CD4-positive, alpha-beta T cell treated with Interleukin-4 for 1 hour (primary cell): ENCODE data around the gene DPYD.
"Not testable (repeated sequence)": the region's sequence is repeated elsewhere in the genome, so short reads cannot be mapped to it uniquely, and the experiment has no call there.

Source experiments
- DNase-seq, 2 donors: peaks; one replicate each; pipeline ENCODE4 v3.0.0-alpha.2; 2020 to 2022

Gene DPYD

GRCh38 chr1:97262842-97263241, 658.0 kb downstream of the DPYD start:
- DNase-seq = no peak

- no peak for DNase-seq
These were observed 662.2 kb downstream of the DPYD start for GRCh38 chr1:97258597-97258996.

GRCh38 chr1:97254731-97255463, 665.9 kb downstream of the DPYD start:
- DNase-seq = no peak

GRCh38 chr1:97252925-97253324, 667.9 kb downstream of the DPYD start:
- no peak for DNase-seq

- DNase-seq = no peak
These were observed 668.8 kb downstream of the DPYD start for GRCh38 chr1:97252076-97252475.

GRCh38 chr1:97247196-97247595, 673.6 kb downstream of the DPYD start:
- DNase-seq = no peak

GRCh38 chr1:97245682-97246081, 675.2 kb downstream of the DPYD start:
- DNase-seq = no peak

GRCh38 chr1:97245026-97245425, 675.8 kb downstream of the DPYD start:
- DNase-seq = no peak

- DNase-seq = no peak
These were observed 676.8 kb downstream of the DPYD start for GRCh38 chr1:97243973-97244560.

GRCh38 chr1:97238816-97239215, 682.0 kb downstream of the DPYD start:
- no peak for DNase-seq

GRCh38 chr1:97231354-97231753, 689.5 kb downstream of the DPYD start:
- not testable (repeated sequence) for DNase-seq

GRCh38 chr1:97212671-97213070, 708.2 kb downstream of the DPYD start:
- no peak for DNase-seq

- DNase-seq = no peak
These were observed 710.5 kb downstream of the DPYD start for GRCh38 chr1:97210307-97210706.

- no peak for DNase-seq
These were observed 711.4 kb downstream of the DPYD start for GRCh38 chr1:97209381-97209957.

GRCh38 chr1:97207868-97208267, 713.0 kb downstream of the DPYD start:
- DNase-seq = no peak

GRCh38 chr1:97204468-97204867, 716.4 kb downstream of the DPYD start:
- DNase-seq = no peak

GRCh38 chr1:97202481-97203380, 718.1 kb downstream of the DPYD start:
- DNase-seq = no peak

- no peak for DNase-seq
These were observed 719.2 kb downstream of the DPYD start for GRCh38 chr1:97201641-97202040.

GRCh38 chr1:97200595-97200994, 720.2 kb downstream of the DPYD start:
- no peak for DNase-seq

GRCh38 chr1:97196825-97197516, 723.9 kb downstream of the DPYD start:
- no peak for DNase-seq

GRCh38 chr1:97192872-97193572, 727.8 kb downstream of the DPYD start:
- no peak for DNase-seq

- DNase-seq = no peak
These were observed 730.5 kb downstream of the DPYD start for GRCh38 chr1:97190326-97190725.
